Limb (tissue), 2 donors: ENCODE data around the gene PML.

Experiments
- DNase-seq, 2 donors: peaks; one replicate each; pipeline ENCODE4 v3.0.0-alpha.2; 2016; ENCODE audit errors: extremely low spot score in 2 of 2

Gene PML

DNA sequence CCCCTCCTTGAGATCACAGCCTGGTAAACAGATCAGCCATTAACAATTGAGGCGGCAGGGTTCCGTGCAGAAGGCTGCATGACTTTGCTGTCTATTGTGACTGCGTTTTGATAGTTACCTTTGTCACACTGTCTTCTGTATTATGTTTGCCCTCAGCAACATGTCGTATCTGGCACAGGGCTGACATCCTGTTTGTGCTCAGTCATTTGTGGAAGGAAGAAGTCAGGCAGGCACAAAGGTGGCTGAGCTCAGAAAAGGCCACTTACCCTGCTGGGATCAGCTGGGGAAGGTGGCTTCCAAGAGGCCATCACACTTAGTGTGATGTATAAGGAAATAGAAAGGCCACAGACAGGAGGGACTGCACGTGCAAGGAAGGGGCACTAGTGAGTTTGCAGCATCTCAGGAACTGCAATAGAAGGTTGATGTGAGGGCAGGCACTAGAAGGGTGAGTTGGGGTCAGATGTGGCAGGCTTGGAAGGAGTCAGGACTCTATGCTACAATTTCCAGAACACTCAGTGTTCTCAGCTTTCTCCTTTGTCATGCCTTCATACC is 13.4 kb downstream of the PML start:
- no peak for DNase-seq

DNA sequence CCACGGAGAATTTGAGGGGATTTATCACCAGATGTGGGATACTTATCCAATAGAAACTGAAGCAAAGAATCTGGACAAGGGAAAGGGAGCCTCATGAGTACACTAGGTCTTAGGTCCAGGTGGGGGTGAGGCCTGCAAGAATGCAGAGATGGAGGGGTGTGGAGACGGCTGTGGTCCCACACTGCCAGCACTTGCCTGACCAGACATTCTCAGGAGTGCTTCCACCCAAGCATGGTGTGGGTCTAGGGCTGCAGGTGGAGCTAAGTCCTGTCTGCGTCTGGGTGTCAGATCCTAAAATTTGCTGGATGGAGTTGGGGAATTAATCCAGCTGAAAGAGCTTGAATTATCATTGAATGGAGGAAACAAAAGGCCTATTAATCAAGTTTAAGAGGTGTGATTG is 14.4 kb downstream of the PML start:
- DNase-seq = no peak

DNA sequence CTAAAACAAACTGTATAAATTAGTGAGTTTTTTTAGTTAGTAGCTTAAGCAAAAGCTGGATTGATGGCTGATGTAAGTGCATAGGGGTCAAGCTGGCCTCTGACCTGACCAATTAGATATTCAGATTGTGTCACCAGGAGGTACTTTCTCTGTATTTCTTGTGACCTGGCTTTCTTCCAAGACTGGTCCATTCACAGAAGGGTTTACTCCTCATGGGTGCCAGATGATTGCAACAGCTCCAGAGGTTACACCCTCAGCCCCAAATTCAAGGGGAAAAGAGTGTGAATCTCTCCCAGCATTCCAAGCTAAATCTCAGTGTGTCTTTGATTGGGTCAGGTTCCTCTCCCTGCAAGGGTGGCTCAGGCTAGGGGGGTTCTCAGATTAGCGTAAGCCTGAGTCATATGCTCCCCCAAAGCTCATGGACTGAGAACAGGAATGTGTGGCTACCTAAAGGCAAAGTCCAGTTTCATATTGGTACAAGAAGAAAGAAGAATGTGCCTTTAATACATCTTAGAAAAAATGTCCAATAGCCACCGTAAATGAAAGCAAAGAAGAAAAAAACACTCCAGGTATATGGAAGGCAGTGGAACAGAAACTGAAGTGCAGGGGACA is 16.5 kb downstream of the PML start:
- DNase-seq = no peak

DNA sequence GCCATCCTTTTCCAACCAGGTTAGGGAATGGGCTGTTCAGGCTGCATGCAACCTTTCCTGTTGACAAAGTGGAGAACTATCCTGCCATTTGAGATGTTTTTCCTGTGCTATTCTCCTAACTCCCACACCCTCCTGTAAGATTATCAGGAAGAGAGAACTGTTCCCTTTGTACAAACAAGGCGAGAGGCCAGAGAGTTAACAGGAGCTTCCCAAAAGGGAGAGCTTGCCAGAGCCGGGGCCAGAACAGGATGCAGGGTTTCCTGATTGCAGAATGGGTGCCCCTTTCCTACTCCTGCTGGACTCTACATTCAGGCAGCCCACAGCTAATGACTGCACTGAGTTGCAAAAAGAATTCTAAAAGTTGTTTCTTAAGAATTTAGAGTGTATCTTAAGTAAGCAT is 17.1 kb downstream of the PML start:
- DNase-seq = no peak

DNA sequence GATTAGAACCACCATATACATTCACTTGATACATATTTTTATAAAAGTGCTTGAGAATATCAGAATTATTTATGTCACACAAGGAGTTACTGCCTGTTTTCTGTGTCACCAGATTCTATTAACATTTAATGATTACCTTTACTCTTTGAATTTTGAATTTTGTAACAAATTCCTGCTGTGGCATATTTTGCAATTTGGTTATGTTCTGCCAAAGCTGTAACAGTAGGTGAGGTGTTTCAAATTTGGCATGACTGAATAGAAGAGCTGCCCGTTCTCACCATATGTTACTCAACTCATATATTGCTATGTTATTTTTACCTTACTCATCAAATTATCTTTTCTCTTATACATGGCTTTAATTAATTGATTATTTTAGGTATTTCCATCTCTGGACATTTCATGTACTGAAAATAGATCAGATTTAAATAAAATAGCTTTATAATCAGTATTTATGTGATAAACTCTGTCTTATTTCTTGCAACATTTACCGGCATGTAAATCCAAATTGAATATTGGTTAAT is 18.9 kb downstream of the PML start:
- no peak for DNase-seq

DNA sequence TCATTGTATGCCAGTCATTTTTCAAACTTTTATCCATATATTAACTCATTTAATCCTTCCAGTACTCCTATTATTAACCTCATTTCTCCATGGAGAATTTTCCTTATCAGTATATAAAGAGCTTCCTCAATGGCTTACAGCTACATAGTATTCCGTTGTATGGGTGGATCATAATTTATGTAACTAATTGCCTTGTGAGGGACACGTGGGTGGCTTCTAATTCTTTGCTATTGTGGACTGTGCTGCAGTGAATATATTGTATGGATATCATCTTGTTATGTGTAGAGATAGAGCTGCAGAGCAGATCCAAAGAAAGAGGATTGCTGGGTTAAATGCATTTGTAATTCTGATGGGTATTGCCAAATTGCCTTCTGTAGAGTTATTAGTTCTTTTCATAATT is 25.2 kb downstream of the PML start:
- no peak for DNase-seq

DNA sequence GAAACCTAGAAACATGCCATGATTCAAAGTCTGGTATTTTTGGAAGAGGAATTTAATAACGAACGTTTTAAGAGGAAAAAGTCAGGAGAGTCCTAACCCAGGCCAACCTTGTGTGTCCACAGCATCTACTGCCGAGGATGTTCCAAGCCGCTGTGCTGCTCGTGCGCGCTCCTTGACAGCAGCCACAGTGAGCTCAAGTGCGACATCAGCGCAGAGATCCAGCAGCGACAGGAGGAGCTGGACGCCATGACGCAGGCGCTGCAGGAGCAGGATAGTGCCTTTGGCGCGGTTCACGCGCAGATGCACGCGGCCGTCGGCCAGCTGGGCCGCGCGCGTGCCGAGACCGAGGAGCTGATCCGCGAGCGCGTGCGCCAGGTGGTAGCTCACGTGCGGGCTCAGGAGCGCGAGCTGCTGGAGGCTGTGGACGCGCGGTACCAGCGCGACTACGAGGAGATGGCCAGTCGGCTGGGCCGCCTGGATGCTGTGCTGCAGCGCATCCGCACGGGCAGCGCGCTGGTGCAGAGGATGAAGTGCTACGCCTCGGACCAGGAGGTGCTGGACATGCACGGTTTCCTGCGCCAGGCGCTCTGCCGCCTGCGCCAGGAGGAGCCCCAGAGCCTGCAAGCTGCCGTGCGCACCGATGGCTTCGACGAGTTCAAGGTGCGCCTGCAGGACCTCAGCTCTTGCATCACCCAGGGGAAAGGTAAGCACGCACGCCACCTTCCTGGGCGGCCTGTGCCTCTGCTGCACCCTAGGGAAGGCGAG is 28.4 kb downstream of the PML start:
- no peak for DNase-seq

DNA sequence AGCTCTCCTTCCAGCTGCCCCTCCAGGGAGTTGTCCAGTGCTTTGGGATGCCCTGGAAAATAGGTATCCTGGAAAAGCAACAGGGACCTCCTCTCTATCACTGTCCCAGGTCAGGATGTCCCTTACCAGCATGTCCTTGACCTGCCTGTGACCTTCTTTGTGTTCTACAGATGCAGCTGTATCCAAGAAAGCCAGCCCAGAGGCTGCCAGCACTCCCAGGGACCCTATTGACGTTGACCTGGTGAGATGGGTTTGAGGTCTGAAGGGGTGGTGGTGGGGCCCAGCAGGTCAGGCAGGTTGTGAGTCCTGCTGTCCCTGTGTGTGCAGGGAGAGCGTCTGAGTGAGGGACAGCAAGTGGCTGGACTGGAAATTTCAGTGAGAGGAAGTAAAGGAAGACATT is 30.2 kb downstream of the PML start:
- DNase-seq = no peak

DNA sequence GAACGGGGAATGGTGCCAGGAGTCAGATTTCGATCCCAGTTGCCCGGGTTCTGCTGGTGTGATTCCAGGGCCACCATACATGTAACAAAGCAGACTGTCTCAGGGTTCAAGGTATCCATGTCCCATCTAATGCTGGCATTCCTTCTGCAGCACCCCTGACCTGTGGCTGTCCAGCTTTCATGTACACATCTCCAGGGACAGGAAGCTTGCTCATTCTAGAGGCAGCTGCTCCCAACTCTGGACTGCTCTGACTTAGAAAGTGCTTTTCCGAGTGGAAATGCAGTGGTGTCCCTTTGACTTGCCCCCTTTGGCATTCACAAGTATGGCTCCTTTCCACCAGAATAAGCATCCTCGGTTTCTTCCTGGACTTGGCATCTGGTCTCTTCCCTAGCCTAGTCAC is 30.9 kb downstream of the PML start:
- DNase-seq = no peak

DNA sequence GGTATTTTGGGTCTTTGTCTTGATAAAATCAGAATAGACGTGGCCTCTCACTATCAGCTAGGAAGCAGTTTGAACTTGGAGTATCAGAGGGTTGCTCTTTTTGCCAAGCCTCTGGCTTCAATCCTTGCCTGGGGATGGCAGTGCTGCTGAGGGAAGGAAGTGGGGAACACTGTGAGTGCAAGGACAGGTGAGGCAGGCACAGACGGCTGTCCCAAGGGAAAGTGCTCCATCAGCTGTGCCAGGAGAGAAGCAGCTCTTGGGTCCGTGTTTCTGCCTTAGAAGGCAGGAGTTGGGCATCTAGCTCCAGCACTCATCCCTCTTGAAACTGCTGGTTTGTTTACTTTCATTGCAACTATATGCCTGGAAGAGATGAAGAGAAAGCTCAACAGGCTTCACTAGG is 33.2 kb downstream of the PML start:
- DNase-seq = no peak

DNA sequence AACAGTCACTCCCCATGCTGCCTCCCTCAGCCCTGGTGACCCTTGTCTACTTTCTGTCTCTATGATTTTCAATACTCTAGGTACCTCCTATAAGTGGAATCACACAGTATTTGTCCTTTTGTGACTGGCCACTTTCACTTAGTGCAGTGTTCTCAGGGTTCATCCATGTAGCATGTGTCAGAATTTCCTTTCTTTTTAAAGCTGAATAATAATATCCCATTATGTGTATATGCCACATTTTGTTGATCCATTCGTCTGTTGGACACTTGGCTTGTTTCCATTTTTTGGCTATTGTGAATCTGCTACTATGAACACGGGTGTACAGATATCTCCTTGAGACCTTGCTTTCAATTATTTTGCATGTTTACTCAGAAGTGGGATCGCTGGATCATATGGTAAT is 34.1 kb downstream of the PML start:
- DNase-seq = no peak

DNA sequence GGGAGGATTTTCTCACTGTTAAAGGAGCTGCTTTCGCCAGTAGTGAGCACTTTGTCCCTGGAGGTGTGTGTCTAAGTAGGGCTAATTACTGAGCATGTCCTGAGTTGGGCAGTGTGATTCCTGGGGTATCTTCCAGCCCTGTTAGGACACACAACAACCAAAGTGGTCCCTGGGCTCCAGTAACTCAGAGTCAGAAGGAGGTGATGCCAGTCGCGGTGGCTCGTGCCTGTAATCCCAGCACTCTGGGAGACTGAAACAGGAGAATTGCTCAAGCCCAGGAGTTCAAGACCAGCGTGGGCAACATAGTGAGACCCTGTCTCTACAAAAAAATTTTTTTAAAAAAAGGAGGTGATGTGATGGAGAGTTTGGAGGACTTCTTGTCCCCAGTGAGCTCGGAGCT is 37.5 kb downstream of the PML start:
- DNase-seq = no peak

DNA sequence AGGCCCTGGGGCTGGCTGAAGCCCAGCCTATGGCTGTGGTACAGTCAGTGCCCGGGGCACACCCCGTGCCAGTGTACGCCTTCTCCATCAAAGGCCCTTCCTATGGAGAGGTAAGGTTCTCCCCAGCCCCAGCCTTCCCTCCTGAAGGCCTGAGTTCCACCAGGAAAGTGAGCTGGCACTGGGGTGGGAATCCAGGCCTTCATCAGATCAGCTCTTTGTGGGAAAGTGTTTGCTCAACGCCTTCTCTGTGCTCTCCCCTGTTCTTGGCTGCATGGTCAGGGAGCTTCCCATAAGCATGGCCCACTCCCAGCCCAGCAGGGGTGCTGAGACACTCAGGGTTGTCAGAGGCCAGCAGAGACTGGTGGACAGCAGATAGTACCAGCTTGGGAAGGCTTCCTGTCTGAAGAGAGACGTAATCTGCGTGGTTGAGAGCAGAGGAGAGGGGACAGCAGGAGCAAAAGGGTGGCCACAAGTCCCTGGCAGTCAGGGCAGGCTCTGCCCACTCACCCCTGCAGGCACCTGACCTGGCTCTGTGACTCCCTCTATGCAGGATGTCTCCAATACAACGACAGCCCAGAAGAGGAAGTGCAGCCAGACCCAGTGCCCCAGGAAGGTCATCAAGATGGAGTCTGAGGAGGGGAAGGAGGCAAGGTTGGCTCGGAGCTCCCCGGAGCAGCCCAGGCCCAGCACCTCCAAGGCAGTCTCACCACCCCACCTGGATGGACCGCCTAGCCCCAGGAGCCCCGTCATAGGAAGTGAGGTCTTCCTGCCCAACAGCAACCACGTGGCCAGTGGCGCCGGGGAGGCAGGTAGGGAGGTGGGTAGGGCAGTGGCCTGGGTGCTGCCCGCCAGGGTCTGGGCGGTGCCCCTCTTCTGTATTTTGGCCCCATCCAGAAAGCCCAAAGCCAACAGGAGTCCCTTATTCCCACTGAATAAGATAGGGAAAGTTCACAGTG is 38.4 kb downstream of the PML start:
- no peak for DNase-seq

DNA sequence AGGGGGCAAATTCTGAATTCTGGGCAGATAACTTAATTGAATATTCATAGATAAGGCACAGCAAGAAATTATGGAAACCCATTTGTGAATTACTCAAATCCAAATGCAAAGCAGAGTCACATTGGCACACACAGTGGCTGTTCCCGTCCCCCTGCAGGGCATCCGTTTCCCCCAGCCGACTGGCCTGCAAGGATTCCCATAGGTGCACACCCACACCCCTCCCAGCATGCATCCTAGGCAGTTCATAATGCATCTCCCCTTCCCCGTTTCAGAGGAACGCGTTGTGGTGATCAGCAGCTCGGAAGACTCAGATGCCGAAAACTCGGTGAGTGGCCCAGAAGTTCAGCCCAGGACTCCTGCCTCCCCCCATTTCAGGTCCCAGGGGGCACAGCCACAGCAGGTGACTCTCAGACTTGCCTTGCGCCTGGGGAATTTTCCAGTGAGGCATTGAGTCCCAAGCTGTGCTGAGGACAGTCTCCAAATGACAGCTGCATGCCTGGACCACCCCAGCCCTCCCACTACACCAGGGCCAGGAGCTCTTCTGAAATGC is 39.8 kb downstream of the PML start:
- no peak for DNase-seq

DNA sequence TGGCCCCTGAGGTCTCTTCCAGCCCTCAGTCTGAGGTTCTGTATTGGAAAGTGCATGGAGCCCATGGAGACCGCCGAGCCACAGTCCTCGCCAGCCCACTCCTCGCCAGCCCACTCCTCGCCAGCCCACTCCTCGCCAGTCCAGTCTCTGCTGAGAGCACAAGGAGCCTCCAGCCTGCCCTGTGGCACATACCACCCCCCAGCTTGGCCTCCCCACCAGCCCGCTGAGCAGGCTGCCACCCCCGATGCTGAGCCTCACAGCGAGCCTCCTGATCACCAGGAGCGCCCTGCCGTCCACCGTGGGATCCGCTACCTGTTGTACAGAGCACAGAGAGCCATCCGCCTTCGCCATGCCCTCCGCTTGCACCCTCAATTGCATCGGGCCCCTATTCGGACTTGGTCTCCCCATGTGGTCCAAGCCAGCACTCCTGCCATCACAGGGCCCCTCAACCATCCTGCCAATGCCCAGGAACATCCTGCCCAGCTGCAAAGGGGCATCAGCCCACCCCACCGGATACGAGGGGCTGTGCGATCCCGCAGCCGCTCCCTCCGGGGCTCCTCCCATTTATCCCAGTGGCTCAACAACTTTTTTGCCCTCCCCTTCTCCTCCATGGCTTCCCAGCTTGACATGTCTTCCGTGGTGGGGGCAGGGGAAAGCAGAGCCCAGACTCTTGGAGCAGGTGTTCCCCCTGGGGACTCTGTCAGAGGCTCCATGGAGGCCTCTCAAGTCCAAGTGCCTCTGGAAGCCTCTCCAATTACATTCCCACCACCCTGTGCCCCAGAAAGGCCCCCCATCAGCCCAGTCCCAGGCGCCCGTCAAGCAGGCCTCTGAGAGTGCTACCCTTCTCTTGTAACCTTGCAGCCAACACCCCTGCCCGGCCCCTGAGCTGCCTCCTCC is 40.9 kb downstream of the PML start:
- no peak for DNase-seq

DNA sequence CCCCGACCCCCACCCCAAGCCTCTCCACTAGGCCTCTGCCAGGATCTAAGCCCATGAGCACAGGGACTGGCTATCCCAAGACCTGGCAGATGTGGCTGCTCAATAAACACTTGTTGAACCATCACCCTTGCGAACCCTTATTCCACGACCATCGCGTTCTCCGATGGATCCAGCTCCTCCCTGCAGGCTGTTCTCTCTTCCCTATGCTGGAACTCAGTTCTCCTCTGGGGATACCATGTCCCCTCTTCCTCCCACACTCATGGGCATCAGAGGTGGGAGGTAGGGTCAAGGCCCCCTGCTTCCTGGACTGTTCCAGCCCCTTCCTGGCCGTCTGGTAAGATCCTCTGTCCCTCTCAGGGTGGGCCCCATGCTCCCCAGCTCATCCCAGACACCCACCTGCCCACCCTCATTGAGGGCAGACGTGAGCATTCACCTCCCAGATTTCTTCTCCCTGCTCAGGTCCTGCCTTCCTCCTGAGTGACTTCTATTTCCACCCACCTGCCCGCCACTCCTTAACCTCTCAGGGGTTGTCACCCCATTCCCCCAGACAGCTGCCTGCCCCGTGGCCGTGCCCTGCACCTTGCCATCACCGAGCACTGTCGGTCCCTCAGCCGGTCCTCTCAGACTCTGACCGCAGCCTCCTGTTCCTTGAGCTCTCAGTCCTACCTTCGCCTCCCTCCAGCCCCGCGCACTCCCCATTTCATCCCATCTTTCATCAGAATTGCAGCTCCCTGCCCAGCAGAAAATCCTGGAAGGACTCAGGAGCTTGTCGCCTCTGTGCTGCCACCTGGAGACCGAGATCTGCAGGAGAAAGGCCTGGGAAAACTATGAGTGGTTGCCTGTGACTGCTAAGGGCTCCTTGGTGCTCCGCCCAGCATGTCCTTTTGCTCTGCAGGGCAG is 42.0 kb downstream of the PML start:
- DNase-seq = peak in 1 of 2 donors; percentile 77

DNA sequence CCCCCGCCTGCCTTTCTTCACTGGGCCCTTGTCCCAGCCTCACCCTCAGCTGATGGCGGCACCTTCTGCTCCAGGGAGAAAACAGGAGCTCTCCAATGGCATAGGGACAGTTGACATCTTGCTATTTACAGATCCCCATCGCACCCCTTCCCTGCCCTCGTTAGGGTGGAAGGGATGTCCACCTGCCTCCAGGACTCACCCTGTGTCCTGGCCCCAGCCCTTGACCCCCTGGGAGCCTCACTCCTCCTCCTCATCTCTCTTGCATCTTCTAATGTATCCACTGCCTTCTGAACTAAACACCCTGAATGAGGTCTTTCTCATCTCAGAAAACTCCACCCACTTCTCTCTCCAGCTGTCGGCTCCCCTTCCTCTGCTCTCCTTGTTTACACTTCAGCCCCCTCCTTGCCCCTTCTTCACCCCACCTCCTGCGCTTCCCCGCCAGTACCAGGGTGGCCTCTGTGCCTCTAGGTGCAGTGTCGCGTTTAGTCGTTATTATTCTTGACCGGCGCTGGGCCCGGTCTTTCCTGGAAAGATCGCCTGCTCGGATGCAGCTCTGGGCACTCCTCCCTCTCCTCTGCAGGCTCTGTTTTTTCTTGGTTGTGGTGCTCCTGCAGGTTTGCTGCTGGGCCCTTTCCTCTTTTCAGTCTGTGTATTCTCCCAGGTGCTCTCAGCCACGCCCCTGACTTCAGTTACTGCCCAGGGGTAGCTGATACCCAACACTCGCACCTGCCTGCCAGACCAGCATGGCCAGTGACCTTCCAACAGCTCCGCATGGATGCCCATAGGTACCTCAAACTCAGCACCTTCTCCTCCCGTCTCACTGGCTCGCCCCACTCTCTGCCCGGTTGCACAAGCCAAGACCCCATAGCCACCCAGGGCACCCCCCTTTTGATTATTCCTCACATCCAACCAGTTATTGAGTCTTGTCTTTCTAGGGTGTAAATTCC is 42.9 kb downstream of the PML start:
- DNase-seq = no peak
